HCT116 (cell line): ENCODE results near the gene AIF1L.

Experiments
- CTCF ChIP-seq, 3 experiments: fragments of 200-600 bp in 1 of 3; sonication (generic) in 1 of 3; IDR thresholded peaks in 2 of 3; conservative IDR thresholded peaks in 1 of 3; 2 replicates each; pipeline ENCODE4 v1.5.1; 2012 to 2017; ENCODE audit warnings: low read depth in 2 of 3, low read length in 2 of 3, antibody characterized with exemption in 1 of 3, borderline replicate concordance in 1 of 3, control low read depth in 1 of 3, mild to moderate bottlenecking in 1 of 3, mixed read lengths in 1 of 3, mixed run types in 1 of 3, moderate library complexity in 1 of 3; ENCODE audit not compliant: insufficient read depth in 1 of 3
- POLR2A ChIP-seq: IDR thresholded peaks from 2 replicates; pipeline ENCODE4 v1.7.0; 2011; ENCODE audit warnings: borderline replicate concordance; ENCODE audit not compliant: insufficient read depth, insufficient read length; ENCODE audit errors: extremely low read depth
- REST ChIP-seq: IDR thresholded peaks from 2 replicates; pipeline ENCODE4 v1.6.1; 2012; ENCODE audit warnings: low read depth
- ZFX ChIP-seq: fragments of 450-650 bp; IDR thresholded peaks from 2 replicates; pipeline ENCODE4 v1.6.1; 2017

DNA sequence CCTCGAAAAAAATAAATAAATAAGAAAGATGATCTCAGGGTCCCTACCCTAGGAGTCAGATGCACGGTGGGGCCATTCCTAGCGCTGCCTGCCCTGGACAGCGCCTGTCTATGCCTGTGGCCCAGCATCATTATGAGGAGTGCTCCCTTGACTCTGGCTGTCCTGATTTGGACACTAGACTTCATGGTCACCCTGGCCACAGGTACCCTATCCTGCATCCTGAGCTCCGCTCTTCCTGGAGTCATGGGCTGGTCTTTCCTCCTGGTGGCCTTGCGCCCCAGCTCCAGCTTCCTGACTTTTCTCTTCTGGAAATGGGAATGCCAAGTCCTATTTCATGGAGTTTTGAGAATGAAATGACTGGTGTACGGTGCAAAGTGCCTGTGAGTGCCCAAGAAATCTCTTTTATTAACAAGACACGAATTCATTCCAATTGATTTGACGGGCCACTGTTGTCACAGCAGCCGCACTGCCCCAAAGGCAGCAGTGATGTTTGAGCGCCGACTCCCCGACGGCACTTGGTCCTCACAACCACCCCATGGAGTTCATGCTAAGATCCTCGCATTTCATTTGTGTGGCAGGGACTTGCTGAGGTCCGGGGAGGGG, 564 bp upstream of the AIF1L start:
- TF ChIP-seq CTCF (IDR thresholded peaks at IDR 0.05 in 2 of 3, conservative IDR thresholded peaks at IDR 0.05 in 1 of 3; ENCODE audit: borderline replicate concordance in 1 of 3, insufficient read depth in 1 of 3, low read depth in 2 of 3, low read length in 2 of 3) (no peak), POLR2A (no peak), ZFX (no peak), REST (no peak)
